Activated CD4-positive, alpha-beta T cell treated with anti-CD3 and anti-CD28 coated beads, Interleukin-2, amount 50 U/mL, for 4 hours (primary cell): Measurements from ENCODE around the gene PEX13.
"Not testable (repeated sequence)": the region's sequence is repeated elsewhere in the genome, so short reads cannot be mapped to it uniquely, and the experiment has no call there.

Experiments
- DNase-seq, 2 experiments: peaks; one replicate each; pipeline ENCODE4 v3.0.0-alpha.2; 2020

Gene PEX13

DNA sequence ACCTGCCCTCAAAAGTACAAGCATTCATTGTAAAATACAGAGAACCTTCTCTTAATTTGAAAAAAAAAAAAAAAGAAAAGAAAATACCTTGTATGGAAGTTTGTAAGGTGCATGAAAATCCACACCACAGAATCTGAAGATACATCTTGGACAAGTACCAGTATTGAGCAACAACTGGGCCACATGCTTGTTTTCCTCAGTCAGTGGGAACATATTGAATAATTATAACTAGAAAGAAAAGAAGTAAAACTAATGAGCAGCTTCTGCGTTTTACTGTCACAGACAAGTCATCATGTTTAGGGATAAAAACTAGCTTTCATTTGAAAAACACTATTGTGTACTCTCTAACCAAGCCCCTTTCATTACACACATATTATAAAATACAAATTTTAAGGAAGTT lies 5.8 kb upstream of the PEX13 start:
- DNase-seq = no peak

GRCh38 chr2:61012303-61012702 lies 5.2 kb upstream of the PEX13 start:
- not testable (repeated sequence) for DNase-seq

DNA sequence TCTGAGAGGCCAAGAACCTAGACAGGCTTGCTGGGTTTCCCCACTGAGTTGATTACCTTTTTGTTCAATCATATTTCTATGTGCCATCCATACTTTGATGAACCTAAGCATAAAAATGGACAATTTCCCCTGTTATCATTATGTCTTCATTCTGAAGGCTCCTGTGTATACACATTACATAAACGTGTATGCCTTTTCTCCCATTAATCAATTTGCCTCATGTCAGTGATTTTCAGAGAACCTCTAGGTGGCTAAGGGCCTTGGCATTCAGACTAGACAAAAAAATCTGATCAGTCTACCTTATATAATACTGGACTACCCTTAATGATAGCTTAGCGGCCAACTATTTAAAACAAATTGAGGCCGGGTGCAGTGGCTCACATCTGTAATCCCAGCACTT lies 4.1 kb upstream of the PEX13 start:
- DNase-seq = no peak

GRCh38 chr2:61014763-61015162 lies 2.8 kb upstream of the PEX13 start:
- no peak for DNase-seq

DNA sequence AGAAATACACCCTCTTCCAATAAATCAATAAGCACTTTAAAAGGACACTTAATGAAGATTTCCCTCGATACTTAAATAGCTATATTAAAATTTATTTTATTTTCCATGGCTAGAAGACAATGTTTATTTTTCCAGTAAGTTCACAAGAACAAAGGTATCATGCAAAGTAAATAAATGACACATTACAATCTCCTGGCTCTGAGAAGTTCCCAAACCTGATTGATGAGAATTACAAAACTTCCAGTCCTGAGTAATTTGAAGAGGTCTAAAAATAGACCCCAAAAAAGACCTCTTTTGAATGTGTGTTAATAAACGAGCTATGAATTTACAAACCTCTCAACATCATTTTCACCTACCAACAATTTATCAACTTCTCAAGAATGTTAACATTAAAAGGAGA lies 1.5 kb upstream of the PEX13 start:
- DNase-seq = no peak

GRCh38 chr2:61016392-61017002 lies 1.0 kb upstream of the PEX13 start:
- no peak for DNase-seq

DNA sequence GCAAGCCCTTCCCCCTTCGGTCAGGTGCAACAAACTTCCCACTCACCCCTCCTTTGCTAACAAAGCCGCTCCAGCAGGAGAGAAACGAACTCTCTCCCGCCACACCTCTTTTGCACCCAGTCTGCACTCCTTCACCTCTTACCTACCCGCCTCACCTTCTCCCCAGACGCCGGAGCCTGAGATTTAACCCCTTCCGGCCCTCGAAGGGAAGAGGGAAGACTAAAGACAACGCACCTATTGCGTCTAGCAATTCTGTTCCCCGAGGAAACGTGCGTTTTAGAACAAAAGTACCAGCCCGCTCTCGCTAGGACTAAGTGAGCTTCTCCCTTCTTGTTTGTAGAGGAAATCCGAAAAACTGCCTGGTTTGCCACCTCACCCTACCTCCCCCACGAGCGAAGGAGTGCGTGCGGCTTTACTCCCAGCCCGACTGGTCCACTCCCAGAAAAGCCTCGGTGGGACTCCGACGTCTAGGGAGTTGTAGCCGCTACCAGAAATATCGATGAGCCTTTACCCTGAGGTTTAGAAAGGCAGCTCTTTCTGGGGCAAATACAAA lies 441 bp upstream of the PEX13 start:
- DNase-seq = peak; percentile 54 to 61

DNA sequence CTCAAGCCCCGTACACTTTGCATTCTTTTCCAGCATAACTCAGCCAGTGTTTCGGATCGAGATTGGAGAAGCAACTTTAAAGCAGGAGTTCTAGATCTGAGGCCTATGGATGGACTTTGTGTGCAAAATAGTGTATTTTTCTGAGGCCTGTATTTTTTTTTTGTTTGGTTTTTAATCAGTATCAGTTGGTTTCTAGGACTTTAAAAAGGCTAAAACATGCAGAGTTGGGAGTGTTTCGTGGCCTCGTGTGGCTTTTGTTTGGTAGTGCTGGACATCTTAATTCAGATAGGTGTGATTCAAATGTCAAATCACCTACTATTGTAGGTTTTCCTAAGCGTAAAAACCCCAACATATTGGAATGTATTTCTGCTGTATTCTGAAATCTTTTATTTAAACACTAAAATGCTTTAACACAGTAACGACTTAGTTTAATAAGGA lies 817 bp downstream of the PEX13 start:
- no peak for DNase-seq

- no peak for DNase-seq
Measured at GRCh38 chr2:61018798-61019197, 1.3 kb downstream of the PEX13 start.

DNA sequence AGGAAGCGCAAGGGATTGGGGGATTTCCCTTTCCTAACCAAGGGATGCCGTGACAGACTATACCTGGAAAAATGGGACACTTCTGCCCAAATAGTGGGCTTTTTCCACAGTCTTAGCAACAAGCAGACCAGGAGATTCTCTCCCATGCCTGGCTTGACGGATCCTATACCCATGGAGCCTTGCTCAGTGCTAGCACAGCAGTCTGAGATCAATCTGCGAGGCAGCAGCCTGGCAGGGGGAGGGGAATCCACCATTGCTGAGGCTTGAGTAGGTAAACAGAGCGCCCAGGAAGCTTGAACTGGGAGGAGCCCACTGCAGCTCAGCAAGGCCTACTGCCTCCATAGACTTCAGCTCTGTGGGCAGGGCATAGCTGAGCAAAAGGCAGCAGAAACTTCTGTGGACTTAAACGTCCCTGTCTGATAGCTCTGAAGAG lies 3.7 kb downstream of the PEX13 start:
- DNase-seq = no peak

- no peak for DNase-seq
Measured at GRCh38 chr2:61023670-61024069, 6.2 kb downstream of the PEX13 start.

DNA sequence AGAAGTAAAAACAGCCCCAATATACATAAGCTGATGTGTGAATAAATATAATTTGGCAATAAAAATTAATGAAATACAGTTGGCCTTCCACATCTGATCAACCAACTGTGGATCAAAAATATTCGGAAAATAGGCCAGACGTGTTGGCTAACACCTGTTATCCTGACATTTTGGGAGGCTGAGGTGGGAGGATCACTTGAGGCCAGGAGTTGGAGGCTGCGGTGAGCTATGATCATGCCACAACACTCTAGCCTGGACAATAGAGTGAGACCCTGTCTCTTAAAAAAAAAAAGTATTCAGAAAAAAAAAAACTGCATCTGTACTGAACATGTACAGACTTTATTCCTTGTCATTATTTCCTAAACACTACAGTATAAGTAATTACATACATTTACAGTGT lies 12.0 kb downstream of the PEX13 start:
- no peak for DNase-seq

DNA sequence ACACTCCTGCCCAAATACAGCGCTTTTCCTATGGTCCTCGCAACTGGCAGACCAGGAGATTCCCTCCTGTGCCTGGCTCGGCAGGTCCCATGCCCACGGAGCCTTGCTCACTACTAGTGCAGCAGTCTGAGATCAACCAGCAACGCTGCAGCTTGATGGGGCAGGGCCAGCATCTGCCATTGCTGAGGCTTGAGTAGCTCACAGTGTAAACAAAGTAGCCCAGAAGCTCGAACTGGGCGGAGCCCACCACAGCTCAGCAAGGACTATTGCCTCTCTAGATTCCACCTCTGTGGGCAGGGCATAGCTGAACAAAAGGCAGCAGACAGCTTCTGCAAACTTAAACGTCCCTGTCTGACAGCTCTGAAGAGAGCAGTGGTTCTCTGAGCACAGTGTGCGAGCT lies 17.1 kb downstream of the PEX13 start:
- not testable (repeated sequence) for DNase-seq

DNA sequence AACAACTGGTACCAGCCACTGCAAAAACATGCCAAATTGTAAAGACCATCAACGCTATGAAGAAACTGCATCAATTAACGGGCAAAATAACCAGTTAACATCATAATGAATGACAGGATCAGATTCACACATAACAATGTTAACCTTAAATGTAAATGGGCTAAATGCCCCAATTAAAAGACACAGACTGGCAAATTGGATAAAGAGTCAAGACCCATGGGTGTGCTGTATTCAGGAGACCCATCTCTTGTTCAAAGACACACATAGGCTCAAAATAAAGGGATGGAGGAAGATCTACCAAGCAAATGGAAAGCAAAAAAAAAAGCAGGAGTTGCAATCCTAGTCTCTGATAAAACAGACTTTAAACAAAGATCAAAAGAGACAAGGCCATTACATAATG lies 19.1 kb downstream of the PEX13 start:
- DNase-seq = not testable (repeated sequence)

GRCh38 chr2:61042807-61043206 lies 25.3 kb downstream of the PEX13 start:
- DNase-seq = no peak

- DNase-seq = no peak
Measured at GRCh38 chr2:61044636-61045035, 27.1 kb downstream of the PEX13 start.

- DNase-seq = no peak
Measured at GRCh38 chr2:61045226-61045625, 27.7 kb downstream of the PEX13 start.

DNA sequence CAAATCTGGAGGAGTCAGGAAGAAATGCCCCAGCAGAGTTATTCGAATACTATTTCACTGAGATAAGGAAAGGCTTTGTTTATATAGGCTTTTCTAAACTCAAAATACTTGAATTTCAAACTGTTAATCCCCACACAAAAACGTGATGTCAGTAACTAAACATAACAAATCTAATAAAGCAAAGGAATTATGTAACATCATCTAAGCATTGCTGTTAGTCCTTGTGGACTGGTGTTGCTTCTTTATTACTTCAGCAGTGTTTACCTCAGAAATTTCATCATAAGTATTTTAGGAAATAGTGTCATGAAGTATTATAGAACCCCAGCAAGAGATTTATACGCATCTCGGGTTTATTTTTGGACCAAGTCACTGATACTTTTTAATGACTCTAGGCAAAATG lies 28.5 kb downstream of the PEX13 start:
- no peak for DNase-seq

GRCh38 chr2:61055557-61055956 lies 38.0 kb downstream of the PEX13 start:
- DNase-seq = no peak

- DNase-seq = no peak
Measured at GRCh38 chr2:61057562-61057961, 40.0 kb downstream of the PEX13 start.

- no peak for DNase-seq
Measured at GRCh38 chr2:61059382-61059781, 41.9 kb downstream of the PEX13 start.

DNA sequence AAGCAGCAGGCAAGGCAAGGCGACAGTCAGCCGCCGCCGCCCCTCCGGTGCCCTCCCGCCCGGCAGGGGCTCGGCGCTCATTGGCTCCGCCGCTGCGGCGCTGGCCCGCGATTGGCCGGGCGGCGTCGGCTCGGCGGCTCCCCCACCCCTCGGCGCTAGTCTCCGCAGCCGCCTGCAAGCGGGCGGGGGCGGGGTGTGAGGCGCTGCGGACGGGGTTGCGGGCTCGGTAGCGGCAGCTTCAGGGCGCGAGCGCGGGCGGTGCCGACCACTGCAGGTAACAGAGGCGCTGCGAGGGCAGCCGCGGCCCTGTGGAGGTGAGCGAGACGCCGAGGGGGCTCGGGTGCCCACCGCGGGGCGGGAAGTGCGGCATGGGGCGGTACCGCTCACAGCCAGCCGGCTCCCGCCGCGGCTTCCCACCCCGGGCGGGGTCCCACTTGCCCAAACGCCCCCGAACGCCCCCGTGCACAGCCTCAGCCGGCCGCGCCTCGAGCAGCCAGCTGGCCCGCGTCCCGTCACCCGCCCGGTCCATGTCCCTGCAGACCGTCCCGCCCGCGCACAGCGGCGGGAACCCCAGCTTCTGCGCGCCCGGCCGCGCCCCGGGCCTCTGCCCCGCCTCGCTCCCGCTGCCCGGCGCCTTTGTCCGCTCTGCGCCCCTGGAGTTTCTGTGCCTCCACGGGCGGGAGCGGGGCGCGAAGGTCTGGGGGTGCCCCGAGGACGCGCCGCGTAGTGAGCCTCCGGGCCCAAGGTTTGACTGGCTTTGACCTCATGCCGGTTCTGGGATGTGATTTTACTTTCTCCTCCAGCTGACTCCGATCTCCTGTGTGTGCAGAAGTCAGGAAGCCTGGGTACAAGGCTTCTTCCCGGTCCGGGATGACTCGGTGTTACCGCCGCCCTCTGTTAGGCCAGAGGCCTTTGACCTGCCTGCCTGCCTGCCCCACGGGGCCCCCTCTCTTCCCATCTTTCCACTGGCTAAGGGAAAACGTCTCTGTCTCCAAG lies 48.5 kb downstream of the PEX13 start, which contains the start of gene SANBR:
SANBR (plus strand) TSS at position 158 of the 996 bp plus-strand sequence. CDS start 4,480 bp downstream, outside the sequence.
- peak; percentile 69 to 74 for DNase-seq

GRCh38 chr2:61074100-61074499 lies 56.6 kb downstream of the PEX13 start:
- no peak for DNase-seq

DNA sequence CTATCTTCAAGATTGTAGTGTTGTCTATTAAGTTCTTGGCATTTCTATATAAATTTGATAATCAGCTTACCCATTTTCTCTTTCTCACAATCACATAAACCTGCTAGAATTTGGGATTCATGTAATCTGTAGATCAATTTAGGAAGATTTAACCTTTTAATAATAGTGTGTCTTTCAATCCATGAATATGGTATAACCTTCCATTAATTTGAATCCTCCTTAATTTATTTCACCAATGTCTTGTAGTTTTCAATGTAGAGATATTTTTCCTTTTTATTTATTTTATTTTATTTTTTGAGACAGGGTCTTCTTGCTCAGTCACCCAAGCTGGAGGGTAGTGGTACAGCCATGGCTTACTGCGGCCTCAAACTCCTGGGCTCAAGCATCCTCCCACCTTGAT lies 68.4 kb downstream of the PEX13 start:
- DNase-seq = no peak
